Subcutaneous abdominal adipose tissue (tissue), 5 donors: ENCODE results near the gene COL8A1.

Experiments
- H3K27ac ChIP-seq: one replicate; pipeline ENCODE4 v1.7.0; 2013; ENCODE audit warnings: low read depth, mild to moderate bottlenecking, inconsistent platforms, low read length, moderate library complexity
- H3K27me3 ChIP-seq, 5 donors: one replicate each; pipeline ENCODE4 v1.7.0; 2013; ENCODE audit warnings: low read length in 5 of 5, inconsistent platforms in 1 of 5; ENCODE audit not compliant: control insufficient read depth in 5 of 5, insufficient read depth in 4 of 5
- H3K36me3 ChIP-seq, 5 donors: one replicate each; pipeline ENCODE4 v1.7.0; 2013; ENCODE audit warnings: low read length in 5 of 5; ENCODE audit not compliant: control insufficient read depth in 5 of 5, insufficient read depth in 5 of 5
- H3K4me1 ChIP-seq, 5 donors: one replicate each; pipeline ENCODE4 v1.7.0; 2013; ENCODE audit warnings: low read length in 5 of 5, mild to moderate bottlenecking in 3 of 5, moderate library complexity in 1 of 5; ENCODE audit not compliant: control insufficient read depth in 5 of 5, insufficient read depth in 5 of 5
- H3K4me3 ChIP-seq, 5 donors: one replicate each; pipeline ENCODE4 v1.7.0; 2013; ENCODE audit warnings: low read length in 5 of 5, low read depth in 1 of 5
- H3K9ac ChIP-seq, 5 donors: one replicate each; pipeline ENCODE4 v1.7.0; 2013; ENCODE audit warnings: low read length in 5 of 5, mild to moderate bottlenecking in 4 of 5, moderate library complexity in 3 of 5
- H3K9me3 ChIP-seq, 5 donors: one replicate each; pipeline ENCODE4 v1.7.0; 2013; ENCODE audit warnings: low read length in 5 of 5; ENCODE audit not compliant: control insufficient read depth in 5 of 5
- donor health status: healthy.
- donor health status: healthy.
- donor health status: healthy.
- donor health status: healthy.
- donor health status: healthy.

COL8A1 gene

GRCh38 chr3:99803297-99803696 is 164.9 kb downstream of the COL8A1 start:
- Histone ChIP-seq H3K4me3 (no peak overlapping the region), H3K36me3 (no peaks in the 10 kb centered on the region), H3K9ac (no peak overlapping the region)

GRCh38 chr3:99805160-99805559 is 166.8 kb downstream of the COL8A1 start:
- no peak overlapping the region for H3K4me3 ChIP-seq

More at GRCh38 chr3:99803297-99803696, 164.9 kb downstream of the COL8A1 start:
- no peak overlapping the region for H3K27ac ChIP-seq
- no peaks in the 10 kb centered on the region for H3K27me3 ChIP-seq
- H3K9me3 ChIP-seq: peaks cover 2 to 10% (median 7%) of the 10 kb centered on the region in 5 donors
- peaks cover 0 to 3% (median 0%) of the 10 kb centered on the region in 5 donors for H3K4me1 ChIP-seq

GRCh38 chr3:99808163-99808794 is 169.9 kb downstream of the COL8A1 start:
- H3K27ac ChIP-seq: no peak overlapping the region
- H3K4me3 ChIP-seq: no peak overlapping the region
- peaks cover 2 to 10% (median 7%) of the 10 kb centered on the region in 5 donors for H3K9me3 ChIP-seq
- H3K27me3 ChIP-seq: no peaks in the 10 kb centered on the region
- H3K9ac ChIP-seq: no peak overlapping the region
- H3K36me3 ChIP-seq: no peaks in the 10 kb centered on the region
- peaks cover 0 to 3% (median 0%) of the 10 kb centered on the region in 5 donors for H3K4me1 ChIP-seq

More at GRCh38 chr3:99805160-99805559, 166.8 kb downstream of the COL8A1 start:
- Histone ChIP-seq H3K4me1 (peaks cover 0 to 3% (median 0%) of the 10 kb centered on the region in 5 donors), H3K9ac (no peak overlapping the region), H3K36me3 (no peaks in the 10 kb centered on the region), H3K9me3 (peaks cover 2 to 10% (median 7%) of the 10 kb centered on the region in 5 donors), H3K27ac (no peak overlapping the region), H3K27me3 (no peaks in the 10 kb centered on the region)

GRCh38 chr3:99809565-99809964 is 171.2 kb downstream of the COL8A1 start:
- H3K4me1 ChIP-seq: peaks cover 0 to 3% (median 0%) of the 10 kb centered on the region in 5 donors
- H3K36me3 ChIP-seq: no peaks in the 10 kb centered on the region
- H3K27me3 ChIP-seq: no peaks in the 10 kb centered on the region
- peaks cover 2 to 10% (median 7%) of the 10 kb centered on the region in 5 donors for H3K9me3 ChIP-seq
- no peak overlapping the region for H3K4me3 ChIP-seq
- no peak overlapping the region for H3K9ac ChIP-seq
- H3K27ac ChIP-seq: no peak overlapping the region

- H3K9ac ChIP-seq: no peak overlapping the region
- H3K9me3 ChIP-seq: peaks cover 0 to 1% (median 0%) of the 10 kb centered on the region in 5 donors
- no peak overlapping the region for H3K27ac ChIP-seq
- no peaks in the 10 kb centered on the region for H3K36me3 ChIP-seq
- H3K4me3 ChIP-seq: no peak overlapping the region
- H3K27me3 ChIP-seq: no peaks in the 10 kb centered on the region
- H3K4me1 ChIP-seq: peaks cover 0 to 3% (median 0%) of the 10 kb centered on the region in 5 donors
Measured at GRCh38 chr3:99810403-99810802, 172.0 kb downstream of the COL8A1 start.

- Histone ChIP-seq H3K4me3 (peak overlapping the region; percentile 85 to 95 (median 90)), H3K36me3 (no peaks in the 10 kb centered on the region), H3K4me1 (peaks cover 3 to 21% (median 16%) of the 10 kb centered on the region in 5 donors), H3K27ac (peak overlapping the region; percentile 92), H3K27me3 (no peaks in the 10 kb centered on the region), H3K9me3 (no peaks in the 10 kb centered on the region), H3K9ac (peak overlapping the region; percentile 85 to 92 (median 89))
Measured at GRCh38 chr3:99817047-99817436, 178.6 kb downstream of the COL8A1 start.

GRCh38 chr3:99817437-99818240 is 179.2 kb downstream of the COL8A1 start, which contains the start of gene CMSS1:
TSS of gene CMSS1 (plus strand) at chr3:99817862.
- Histone ChIP-seq H3K4me1 (peaks cover 3 to 21% (median 16%) of the 10 kb centered on the region in 5 donors), H3K27ac (peak within 1 kb of the TSS; percentile 92), H3K9me3 (no peaks in the 10 kb centered on the region), H3K36me3 (no peaks in the 10 kb centered on the region), H3K4me3 (peak within 1 kb of the TSS; percentile 85 to 95 (median 90)), H3K27me3 (no peaks in the 10 kb centered on the region), H3K9ac (peak within 1 kb of the TSS; percentile 85 to 92 (median 89))

- Histone ChIP-seq H3K4me1 (peaks cover 3 to 21% (median 16%) of the 10 kb centered on the region in 5 donors), H3K9me3 (no peaks in the 10 kb centered on the region), H3K36me3 (no peaks in the 10 kb centered on the region), H3K27me3 (no peaks in the 10 kb centered on the region), H3K27ac (no peak overlapping the region), H3K4me3 (peak overlapping the region in 3 of 5 donors; percentile 88 to 95 (median 90)), H3K9ac (peak overlapping the region in 3 of 5 donors; percentile 87 to 92 (median 91))
Measured at GRCh38 chr3:99818818-99819217, 180.4 kb downstream of the COL8A1 start.

- Histone ChIP-seq H3K36me3 (no peaks in the 10 kb centered on the region), H3K9me3 (no peaks in the 10 kb centered on the region), H3K27me3 (no peaks in the 10 kb centered on the region), H3K27ac (no peak overlapping the region), H3K9ac (peak overlapping the region in 1 of 5 donors; percentile 59), H3K4me1 (peaks cover 0 to 3% (median 0%) of the 10 kb centered on the region in 5 donors), H3K4me3 (no peak overlapping the region)
Measured at GRCh38 chr3:99823723-99824711, 185.6 kb downstream of the COL8A1 start.
